Myocyte (in vitro differentiated cells): Measurements from ENCODE around the gene METTL26. TPM values are rescaled to one million over a fixed set of nuclear protein-coding genes. Genes with fewer than 3 reads are reported as not detected.
A peak's percentile ranks its signal among the peaks of the same experiment; 100 is the strongest.
"Not testable (repeated sequence)": the region's sequence is repeated elsewhere in the genome, so short reads cannot be mapped to it uniquely, and the experiment has no call there.

Experiments
- DNase-seq: peaks from one replicate; pipeline ENCODE4 v3.0.0-alpha.2; 2012; ENCODE audit warnings: low read depth
- total RNA-seq: library from RNA; depleted of rRNA; stranded (reverse); fragments of >200 nt; gene quantifications from 2 replicates; pipeline ENCODE4 v1.2.3, GENCODE V29; 2014

The METTL26 gene
- total RNA-seq, 1 donor from 2014 or later: 83.6 TPM

DNA sequence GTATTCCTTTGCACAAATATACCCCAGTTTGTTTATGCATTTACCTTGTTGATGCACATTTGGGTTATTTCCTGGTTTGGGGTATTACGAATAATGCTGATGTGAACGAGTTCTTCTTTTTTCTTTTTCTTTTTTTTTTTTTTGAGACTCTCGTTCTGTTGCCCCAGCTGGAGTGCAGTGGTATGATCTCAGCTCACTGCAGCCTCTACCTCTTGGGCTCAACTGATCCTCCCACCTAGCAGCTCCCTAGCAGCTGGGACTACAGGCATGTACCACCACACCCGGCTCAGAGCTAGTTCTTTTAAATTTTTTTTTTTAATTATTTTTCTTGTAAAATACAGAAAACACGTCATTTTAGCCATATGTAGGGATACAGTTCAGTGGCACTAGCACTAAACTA lies 32.2 kb downstream of the METTL26 start:
- no peak for DNase-seq

DNA sequence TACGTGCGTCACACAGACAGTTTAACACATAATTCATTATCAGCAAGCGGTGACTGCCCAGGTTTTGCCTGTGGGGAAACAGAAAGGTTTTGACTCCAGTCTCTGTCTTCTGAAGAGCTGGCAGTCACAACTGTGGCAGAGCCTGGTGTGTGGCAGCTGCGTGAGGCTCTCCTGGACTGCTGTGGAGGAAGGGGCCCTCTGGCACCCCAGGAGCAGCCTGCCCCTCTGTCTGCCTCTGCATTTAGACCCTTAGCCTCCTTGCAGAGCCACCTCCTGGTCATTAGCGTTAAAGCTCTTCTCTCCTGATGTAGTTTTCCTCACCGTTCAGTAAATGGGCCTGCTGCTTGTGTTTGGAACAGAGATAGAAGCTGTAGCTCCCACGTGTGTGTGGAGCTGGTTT lies 35.3 kb downstream of the METTL26 start:
- DNase-seq: peak; percentile 32

DNA sequence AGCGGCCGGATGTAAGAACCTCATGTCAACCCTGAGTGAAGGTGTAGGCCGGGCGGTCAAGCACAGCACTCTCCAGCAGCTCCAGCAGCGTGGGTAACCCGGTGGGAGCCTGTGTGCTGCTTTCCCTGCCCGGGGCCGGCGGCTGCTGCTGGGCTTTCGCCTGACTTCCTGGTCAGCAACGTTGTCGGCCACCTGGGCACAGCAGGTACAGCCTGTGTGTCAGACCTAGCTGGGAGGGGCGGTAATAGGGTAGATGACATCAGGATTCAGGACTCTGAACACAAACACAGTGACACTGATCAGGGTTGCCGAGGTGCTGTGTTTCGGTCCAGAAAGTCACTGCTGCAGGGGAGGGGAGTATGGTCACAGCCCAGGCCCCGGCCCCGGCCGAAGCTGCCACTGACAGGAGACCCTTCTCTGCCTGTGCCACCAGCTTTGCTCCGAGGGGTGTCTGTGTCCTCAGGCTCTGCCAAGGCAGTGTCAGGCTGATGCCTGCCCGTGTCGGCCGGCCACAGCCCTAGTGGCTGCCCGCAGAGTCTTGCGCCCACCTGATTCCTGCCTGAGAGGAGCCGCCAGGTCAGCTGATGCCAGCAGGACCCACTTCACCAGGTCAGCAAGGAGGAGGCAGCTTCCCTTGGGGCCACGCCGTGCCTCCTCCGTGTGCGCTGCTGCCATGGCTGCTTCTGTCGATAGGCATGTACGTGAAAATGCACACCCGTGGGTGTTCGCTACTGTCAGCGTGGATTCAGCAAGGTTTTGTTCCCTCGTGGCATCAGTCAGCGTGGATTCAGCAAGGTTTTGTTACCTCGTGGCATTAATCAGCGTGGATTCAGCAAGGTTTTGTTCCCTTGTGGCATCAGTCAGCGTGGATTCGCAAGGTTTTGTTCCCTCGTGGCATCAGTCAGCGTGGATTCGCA lies 37.0 kb downstream of the METTL26 start:
- DNase-seq: no peak

DNA sequence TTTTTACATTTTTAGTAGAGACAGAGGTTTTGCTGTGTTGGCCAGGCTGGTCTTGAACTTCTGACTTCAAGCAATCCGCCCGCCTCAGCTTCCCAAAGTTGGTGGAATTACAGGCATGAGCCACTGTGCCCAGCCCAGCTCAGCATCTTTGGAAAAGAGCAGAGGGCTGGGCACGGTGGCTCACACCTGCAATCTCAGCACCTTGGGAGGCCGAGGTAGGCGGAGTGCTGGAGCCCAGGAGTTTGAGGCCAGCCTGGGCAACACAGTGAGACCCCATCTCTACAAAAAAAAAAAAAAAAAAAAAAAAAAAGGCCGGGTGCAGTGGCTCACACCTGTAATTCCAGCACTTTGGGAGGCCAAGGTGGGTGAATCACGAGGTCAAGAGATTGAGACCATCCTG lies 38.5 kb downstream of the METTL26 start:
- DNase-seq: not testable (repeated sequence)

DNA sequence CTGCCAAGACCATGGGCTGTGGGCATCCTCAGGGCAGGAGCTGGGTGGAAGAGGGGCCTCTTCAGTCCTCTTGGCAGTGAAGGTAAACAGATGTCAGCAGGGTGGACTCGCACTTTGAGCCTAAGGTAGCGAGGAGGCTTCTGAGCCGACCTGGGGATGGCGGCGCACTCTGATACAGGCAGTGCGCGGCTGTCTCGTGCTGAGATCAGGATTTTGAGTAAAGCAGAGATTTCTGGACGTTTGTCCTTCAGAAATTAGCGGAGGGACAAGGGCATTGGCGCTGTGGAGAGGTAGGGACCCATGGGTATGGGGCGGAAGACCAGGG lies 39.4 kb downstream of the METTL26 start:
- DNase-seq: no peak

GRCh38 chr16:595942-596735 lies 40.0 kb downstream of the METTL26 start:
- peak; percentile 24 for DNase-seq

- no peak for DNase-seq
Measured at GRCh38 chr16:595094-595528, 41.0 kb downstream of the METTL26 start.

DNA sequence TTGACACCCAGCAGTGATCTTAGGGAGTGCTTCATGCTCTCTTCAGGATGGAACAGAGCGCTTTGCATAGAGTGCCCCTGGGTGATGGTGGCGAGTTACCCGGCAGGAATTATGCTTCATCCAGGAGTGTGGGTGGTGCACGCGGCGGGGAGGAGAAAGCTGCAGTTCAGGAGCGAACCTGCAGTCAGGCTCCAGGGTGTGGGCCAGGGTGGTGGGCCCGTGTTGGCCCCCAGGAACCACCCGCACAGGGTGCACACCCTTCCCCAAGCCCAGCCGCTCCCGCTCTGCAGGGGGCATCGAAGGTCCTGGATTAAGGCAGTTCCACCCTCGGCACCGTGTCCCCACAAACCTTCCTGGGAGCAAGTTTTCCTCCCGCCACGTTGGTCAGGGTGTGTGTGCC lies 42.3 kb downstream of the METTL26 start:
- DNase-seq: no peak

DNA sequence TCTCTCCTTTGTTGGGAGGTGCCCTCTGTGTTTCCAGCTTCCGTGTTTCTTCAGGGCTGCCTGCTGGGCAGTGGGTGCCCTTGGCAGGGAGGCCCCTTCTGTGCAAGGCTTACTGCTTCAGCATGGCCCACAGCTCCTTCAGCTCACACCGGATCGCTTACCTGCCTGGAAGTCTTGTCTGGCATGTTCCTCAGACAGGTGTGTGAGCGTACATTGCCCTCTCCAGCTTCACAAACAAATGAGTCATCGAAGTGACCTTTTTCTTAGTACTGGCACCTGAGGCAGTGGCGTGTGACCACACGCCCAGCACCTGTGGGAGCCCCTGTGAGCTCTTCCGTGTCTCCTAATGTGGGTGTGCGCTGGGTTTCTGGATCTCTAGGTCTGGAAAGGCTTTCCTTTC lies 42.7 kb downstream of the METTL26 start:
- no peak for DNase-seq

DNA sequence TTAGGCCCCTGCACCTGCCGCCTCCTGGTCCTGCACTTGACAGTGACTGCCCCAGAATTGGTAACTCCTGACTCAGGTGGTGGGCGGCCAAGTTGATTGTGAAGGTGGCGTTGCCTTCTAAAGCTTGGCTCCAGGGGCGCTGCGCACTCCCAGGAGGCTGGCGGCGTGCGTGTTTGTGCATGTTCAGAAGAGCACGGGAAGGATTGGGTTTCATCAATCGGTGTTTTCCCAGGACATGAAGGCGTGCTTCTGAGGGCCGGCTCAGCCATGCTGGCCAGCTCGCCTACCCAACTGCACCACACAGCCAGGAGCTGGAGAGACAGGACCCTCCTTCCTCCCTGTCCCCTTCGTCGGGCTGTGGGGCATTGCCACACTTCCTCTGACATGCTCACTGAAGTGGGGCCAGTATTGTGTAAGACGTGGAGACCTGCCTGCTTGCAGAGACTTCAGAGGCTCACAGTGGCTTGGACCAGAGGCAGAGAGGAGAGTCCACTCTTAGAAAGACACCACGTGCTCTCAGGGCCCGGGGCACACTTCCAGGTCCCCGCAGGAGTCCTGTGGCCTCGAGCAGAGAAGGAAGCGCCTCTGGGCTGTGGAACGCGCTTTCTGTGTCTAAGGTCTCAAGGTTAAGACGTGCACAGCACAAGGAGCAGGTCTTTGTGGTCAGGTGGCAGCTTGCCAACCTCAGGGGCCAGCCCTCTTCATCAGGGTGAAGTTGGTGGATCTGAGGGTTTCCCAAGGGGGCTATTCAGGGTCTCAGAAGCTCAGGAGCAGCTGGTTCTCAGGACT lies 43.4 kb downstream of the METTL26 start:
- DNase-seq: no peak

DNA sequence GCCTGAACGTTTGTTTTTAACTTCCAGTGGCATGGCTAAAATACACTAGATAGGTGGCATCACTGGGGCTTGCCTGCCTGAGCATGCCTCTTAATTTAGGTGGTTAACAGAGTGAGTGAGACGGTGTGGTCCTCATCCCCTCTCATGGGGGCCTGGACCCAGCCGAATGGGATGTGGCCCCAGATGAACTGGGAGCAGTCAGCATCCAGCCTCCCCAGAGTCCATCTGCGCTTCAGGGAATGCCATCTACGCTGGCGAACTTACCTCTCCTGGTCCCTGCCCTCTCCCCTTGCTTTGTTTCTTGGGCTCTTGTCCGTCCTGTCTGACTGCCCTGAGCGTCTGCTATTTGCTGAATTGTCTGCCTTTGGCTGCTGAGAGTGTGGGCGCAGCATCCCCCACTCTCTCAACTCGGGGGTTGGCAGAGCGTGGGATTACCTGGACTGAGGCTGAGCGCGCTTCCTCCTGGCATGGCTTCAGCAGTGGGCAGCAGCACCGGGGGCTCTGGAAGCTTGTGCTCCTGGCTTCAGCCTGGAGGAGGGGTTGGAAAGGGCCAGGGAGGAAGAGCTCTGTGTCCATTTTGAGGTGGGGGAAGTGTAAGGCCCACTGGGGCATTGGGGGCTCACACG lies 44.1 kb downstream of the METTL26 start:
- DNase-seq: no peak

- DNase-seq: no peak
Measured at GRCh38 chr16:591231-591630, 44.9 kb downstream of the METTL26 start.

DNA sequence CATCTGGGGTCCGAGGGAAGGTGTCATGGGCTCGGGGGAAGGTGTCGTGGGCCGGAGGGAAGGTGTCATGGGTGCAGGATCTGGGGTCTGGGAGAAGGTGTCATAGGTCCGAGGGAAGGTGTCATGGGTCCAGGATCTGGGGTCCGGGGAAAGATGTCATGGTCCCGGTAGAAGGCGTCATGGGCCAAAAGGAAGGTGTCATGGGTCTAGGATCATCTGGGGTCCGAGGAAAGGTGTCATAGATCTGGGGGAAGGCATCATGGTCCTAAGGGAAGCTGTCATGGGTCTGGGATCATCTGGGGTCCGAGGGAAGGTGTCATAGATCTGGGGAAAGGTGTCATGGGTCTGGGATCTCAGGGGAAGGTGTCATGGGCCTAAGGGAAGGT lies 45.3 kb downstream of the METTL26 start:
- DNase-seq: no peak

GRCh38 chr16:590188-590814 lies 45.8 kb downstream of the METTL26 start:
- DNase-seq: peak; percentile 42

- DNase-seq: peak; percentile 96
Measured at GRCh38 chr16:589658-590187, 46.4 kb downstream of the METTL26 start, which contains the start of gene RAB40C. Gene RAB40C (plus strand): TSS chr16:590066. CDS start chr16:590292, 226 bp downstream.

GRCh38 chr16:588889-589657 lies 47.0 kb downstream of the METTL26 start:
- DNase-seq: peak; percentile 95

GRCh38 chr16:588639-588888 lies 47.5 kb downstream of the METTL26 start:
- DNase-seq: peak; percentile 51

DNA sequence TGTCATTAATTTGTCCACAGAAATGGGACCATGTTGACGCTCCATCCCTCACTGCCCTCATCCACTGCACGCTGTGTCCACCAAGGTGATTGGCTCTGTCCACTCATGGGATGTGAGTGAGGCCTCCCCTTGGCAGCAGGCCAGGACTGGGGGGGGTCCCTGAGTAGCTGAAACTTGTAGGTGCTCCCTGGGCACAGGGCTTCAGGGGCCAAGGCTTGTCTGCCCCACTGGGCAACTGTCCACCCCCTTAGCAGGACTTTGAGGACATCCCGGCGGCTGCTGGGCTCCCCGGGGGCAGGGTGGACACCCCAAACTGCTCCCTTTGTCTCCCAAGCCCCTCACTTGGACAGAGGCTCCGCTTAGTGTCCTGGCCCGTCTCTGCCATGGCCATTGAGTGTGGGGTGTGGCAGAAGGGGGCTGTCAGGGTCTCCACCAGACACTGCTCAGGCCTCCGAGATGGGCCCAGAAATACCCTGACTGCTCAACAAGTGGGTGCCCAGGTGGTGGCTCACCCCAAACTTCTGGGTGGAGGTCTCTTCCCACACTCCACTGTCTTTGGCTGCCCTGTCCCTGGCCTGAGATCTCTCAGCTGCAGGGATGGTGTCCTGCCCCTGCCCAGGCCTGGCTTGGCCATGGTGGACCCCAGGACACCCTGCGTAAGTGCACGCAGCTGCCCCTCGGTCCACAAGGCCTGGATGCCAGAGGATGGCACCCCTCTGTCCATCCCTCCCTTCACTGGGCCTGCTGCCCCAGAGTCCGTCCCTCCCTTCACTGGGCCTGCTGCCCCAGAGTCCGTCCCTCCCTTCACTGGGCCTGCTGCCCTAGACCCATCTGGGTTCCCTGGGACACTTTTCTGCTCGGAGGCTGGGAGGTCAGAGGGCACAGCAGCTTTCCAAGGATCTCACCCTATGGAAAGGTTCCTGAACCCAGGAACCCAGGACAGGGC lies 49.2 kb downstream of the METTL26 start:
- peak; percentile 29 for DNase-seq
